HG02970 (cell line): ENCODE measurements around the gene CAPZA1.

Experiments used
- ATAC-seq: cut with Tn5 transposase; IDR thresholded peaks from one replicate; pipeline ENCODE4 v1.9.1; 2021; ENCODE audit warnings: mild to moderate bottlenecking, moderate library complexity, moderate number of reproducible peaks; ENCODE audit not compliant: unreplicated experiment, low FRiP score

The CAPZA1 gene

GRCh38 chr1:112698366-112699310 is 79.0 kb downstream of the CAPZA1 start:
- ATAC-seq = no peak

DNA sequence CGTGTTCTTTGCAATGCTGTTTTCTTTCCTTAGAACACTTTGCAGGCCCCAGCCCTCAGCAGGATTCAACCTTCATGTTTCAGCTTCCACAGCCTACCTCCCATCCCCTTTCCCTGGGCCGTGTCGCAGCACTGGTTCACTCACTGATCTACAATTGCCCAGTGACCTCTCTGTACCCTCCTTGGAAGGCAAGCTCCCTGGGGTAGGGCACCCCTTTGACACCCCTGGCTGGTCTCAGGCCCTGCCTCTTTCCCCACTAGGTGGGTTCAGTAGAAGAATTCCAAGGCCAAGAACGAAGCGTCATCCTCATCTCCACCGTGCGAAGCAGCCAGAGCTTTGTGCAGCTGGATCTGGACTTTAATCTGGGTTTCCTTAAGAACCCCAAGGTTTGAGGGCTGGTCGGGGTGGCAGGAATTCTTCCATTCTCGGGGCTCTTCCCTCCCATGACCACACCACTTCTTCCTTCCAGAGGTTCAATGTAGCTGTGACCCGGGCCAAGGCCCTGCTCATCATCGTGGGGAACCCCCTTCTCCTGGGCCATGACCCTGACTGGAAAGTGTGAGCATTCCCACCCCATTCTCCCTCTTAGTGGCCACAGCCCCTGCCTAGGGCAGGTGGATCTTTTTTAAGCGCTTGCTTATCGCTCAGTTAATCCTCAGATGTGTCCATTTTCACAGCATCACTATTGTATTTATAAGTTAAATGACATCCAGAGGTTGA is 80.0 kb downstream of the CAPZA1 start:
- no peak for ATAC-seq

DNA sequence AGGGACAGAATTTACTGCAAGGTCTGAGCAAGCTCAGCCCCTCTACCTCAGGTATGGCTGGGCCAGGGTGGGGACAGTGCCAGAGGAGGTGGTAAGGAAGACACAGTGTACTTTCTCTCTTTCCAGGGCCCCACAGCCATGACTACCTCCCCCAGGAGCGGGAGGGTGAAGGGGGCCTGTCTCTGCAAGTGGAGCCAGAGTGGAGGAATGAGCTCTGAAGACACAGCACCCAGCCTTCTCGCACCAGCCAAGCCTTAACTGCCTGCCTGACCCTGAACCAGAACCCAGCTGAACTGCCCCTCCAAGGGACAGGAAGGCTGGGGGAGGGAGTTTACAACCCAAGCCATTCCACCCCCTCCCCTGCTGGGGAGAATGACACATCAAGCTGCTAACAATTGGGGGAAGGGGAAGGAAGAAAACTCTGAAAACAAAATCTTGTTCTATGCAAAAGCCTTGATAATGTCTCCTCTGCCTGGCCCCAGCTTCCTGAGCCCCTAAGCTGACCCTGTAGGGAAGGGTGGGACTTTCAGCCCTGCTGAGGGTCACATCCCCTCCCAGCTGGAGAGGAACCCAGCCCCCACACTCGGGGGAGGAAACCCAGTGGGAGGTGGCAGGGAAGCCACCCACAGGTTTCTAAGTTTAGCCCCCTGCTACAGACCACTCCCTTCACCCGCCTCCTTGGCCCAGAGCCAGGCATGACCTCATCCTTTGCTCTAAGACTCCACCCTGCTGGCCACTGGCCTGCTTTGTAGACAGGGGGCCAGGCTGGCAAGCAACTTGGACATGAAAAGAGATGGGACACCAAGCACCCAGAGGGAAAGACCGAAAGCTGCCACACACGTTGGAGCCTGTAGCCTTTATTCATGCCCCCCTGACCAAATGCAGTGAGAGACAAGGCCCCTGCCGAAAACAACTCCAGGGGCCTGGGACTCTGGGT is 80.9 kb downstream of the CAPZA1 start:
- ATAC-seq = no peak

- no peak for ATAC-seq
Observed at GRCh38 chr1:112701227-112702066, 81.8 kb downstream of the CAPZA1 start.

DNA sequence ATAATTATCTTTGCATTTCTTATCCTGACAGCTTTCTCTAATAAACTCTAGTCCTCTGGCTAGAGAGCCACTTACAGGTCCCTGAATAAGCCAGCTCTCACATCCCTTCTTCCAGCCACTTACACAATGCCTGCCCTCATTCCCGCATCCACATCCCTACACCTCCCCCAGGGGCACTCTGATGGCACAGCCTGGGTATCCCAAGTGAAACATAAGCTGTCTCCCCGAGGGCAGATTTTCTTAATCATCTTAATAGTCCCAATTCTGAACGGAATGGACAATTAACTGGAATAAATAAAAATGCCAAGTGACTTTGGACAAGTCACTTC is 82.4 kb downstream of the CAPZA1 start:
- no peak for ATAC-seq

DNA sequence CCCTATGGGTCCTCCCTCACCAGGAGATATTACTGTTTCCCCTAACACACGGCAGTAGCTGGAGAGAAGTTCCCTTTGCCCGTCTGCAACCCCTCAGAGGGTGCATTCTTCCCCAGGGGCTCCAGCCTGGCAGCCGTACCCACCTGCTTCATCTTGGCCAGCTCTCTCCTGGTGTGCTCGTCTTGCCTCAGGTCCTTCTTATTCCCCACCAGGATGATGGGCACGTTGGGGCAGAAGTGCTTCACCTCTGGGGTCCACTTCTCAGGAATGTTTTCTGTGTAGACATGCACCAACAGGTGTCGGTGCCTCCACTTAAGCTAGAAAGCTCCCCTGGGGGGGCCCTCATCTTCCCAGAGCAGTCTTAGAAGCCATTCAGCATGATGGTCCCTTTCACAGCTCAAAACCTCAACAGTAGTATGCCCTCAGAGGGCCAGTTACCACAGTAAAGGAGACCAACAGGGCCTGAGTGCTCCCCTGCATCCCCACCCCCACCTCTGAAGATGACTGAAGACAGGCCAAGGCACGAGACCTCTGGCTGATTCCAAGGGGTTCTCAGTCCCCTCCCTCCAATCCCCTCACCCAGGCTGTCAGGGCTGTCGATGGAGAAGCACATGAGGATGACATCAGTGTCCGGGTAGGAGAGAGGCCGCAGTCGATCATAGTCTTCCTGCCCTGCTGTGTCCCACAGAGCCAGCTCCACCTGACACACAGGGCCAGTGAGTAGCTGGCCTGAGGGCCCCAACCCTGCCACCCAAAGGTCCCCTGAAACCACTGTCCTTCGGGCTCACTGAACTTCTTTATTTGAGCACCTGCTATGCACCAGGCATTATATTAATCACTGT is 83.0 kb downstream of the CAPZA1 start:
- no peak for ATAC-seq

DNA sequence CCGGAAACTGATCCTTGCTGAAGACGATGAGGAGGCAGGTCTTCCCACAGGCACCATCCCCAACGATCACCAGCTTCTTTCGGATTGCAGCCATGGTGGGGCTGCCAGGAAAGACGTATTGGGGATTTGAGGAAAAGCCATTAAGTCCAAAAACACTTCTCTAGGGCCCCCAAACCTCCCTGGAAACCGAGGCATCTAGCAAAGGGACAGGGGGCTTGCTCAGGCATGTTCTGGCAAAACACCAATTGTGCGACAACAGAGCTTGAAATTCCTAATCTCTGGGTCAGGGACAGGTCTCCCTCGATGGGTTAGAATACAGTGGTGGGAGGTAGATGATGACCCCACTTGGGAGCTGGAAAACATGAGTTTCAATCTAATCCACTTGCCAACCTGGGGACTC is 84.1 kb downstream of the CAPZA1 start:
- no peak for ATAC-seq

GRCh38 chr1:112704391-112704933 is 84.8 kb downstream of the CAPZA1 start:
- peak; percentile 3 for ATAC-seq

GRCh38 chr1:112704934-112705627 is 85.4 kb downstream of the CAPZA1 start:
- peak; percentile 34 for ATAC-seq

GRCh38 chr1:112706505-112707220 is 87.0 kb downstream of the CAPZA1 start, which contains the start of gene RHOC:
TSS of gene RHOC (minus strand) at chr1:112707127. CDS start at chr1:112703799, 3,328 bp downstream.
- ATAC-seq = peak; percentile 50

DNA sequence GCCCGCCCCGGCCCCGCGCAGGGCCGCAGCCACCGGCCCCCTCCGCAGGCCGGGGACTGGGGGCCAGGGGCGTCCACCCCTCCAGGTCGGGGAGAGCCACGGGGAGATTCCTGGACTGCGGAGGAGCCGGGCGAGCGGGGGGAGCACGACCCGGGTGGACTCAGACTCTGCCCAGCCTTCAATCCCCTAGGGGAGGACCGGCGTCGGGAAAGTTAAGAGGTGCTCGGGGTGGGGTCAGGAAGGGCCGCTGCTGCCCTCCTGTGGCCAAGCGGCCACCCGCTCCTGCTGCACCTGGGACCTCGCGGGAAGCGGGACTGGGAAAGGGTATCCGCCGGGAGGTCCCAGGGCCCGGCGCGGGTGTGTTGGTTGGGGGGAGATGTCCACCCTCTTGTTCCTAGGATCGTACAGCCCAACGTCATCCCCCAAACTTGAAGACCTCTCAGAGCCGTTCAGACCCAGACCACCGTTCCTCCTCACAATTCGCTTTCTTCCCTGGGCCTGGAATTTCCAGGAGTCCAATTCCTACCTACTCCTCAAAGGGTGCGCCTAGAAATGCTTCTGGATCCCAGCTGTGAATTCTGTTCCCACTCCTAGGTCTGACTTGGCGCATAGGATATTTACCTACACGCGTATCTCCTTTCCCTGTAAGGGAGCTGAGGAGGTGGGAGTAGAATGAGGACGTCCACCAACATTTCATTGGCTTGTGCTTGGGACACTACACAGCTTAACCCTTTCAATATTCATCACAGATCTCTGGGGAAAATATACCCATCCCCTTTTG is 87.8 kb downstream of the CAPZA1 start:
- peak; percentile 47 for ATAC-seq

- no peak for ATAC-seq
Observed at GRCh38 chr1:112708002-112708448, 88.4 kb downstream of the CAPZA1 start.

DNA sequence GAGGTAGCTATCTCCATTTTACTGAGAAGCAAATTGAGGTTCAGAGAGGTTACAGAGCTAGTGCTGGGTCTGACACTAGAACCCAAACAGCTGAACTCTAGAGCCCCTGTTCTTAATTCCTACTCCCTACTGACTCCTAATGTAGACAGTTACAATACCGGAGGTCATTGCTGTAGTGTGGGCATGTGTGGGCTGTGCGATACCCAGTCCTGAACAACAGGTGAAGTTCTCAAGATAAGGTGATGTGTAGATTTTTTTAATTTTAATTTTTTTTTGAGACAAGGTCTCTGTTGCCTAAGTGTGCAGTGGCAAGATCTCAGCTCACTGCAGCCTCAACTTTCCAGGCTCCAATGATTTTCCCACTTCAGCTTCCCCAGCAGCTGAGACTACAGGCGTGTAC is 88.9 kb downstream of the CAPZA1 start:
- no peak for ATAC-seq

GRCh38 chr1:112710159-112710558 is 90.5 kb downstream of the CAPZA1 start:
- no peak for ATAC-seq

- no peak for ATAC-seq
Observed at GRCh38 chr1:112710586-112710985, 91.0 kb downstream of the CAPZA1 start.

GRCh38 chr1:112711041-112711440 is 91.4 kb downstream of the CAPZA1 start:
- no peak for ATAC-seq
